ENCODE results near the gene TREH. TPM values are rescaled to one million over a fixed set of nuclear protein-coding genes. Genes with fewer than 3 reads are reported as not detected.

Gene TREH
- total and polyA plus RNA-seq, 2 of the 8 experiments (the other 6 are each of a cell fraction or from before 2014, with no cell fraction given) = 0.03 TPM; not detected in 1

DNA sequence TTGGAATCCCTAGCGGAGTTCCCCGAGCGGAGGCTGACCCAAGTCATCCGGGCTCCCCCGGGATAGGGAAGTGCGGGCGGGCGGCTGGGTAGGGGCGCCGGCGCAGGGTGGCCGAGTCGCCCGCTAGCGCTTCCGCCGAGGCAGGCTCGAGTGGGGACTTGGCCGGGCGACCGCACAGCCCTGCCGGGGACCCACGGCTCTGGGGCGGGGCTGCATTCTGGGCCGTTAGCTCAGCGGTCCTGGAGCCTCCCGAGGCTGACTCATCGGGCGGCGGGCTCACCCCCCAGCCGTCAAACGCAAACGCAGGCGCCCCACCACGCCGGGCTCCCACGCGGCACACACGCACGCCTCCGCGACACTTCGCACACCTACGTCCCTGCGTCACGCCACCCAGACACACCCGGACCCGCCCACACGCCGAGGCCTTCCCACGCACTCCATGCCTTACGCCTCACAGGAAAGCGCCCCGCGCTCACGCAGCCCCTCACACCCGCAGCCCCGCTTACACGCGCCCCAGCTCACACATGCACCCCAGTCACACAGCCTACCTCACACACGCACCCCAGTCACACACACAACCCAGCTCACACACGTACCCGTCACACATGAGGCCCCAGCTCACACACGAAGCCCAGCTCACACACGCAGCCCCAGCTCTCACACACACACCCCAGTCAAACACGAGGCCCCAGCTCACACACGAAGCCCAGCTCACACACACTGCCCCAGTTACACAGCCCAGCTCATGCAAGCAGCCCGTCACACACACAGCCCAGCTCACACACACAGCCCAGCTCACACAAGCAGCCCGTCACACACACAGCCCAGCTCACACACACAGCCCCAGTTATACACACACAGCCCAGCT is 70.9 kb downstream of the TREH start (continued):
- peak; percentile 93 for TF ChIP-seq EZH2 (IDR thresholded peaks at IDR 0.05; ENCODE audit: low read depth, low read length, severe bottlenecking)
- no peak for TF ChIP-seq CTBP2 (IDR thresholded peaks at IDR 0.05; ENCODE audit: borderline replicate concordance, insufficient read depth, insufficient read length, low read length)
- TF ChIP-seq SP1 (IDR thresholded peaks at IDR 0.05; ENCODE audit: low read depth, low read length) = no peak
- TF ChIP-seq TCF12 (IDR thresholded peaks at IDR 0.05; ENCODE audit: low read depth, low read length) = no peak
- no peak for TF ChIP-seq GABPA (IDR thresholded peaks at IDR 0.05; ENCODE audit: borderline replicate concordance, insufficient read depth, low read length)
- TF ChIP-seq HDAC2 (IDR thresholded peaks at IDR 0.05; ENCODE audit: borderline replicate concordance in 1 of 2, low read depth in 2 of 2, low read length in 2 of 2) = no peak
- no peak for TF ChIP-seq HDAC6 (IDR thresholded peaks at IDR 0.05; ENCODE audit: low read depth, low read length)
- no peak for TF ChIP-seq SIRT6 (IDR thresholded peaks at IDR 0.05; ENCODE audit: low read length)
- no peak for TF ChIP-seq MAFK (IDR thresholded peaks at IDR 0.05; ENCODE audit: low read depth, low read length)
- no peak for TF ChIP-seq CHD1 (IDR thresholded peaks at IDR 0.05; ENCODE audit: low read depth, low read length)
- TF ChIP-seq TBP (IDR thresholded peaks at IDR 0.05; ENCODE audit: low read depth, low read length) = no peak
- TF ChIP-seq TAF1 (IDR thresholded peaks at IDR 0.05; ENCODE audit: low read depth, low read length) = no peak
- TF ChIP-seq RBBP5 (IDR thresholded peaks at IDR 0.05; ENCODE audit: borderline replicate concordance, low read depth, low read length) = 0 out of 2 replicates have a peak, but pooled peaks have one; percentile 26
- no peak for TF ChIP-seq CEBPB (IDR thresholded peaks at IDR 0.05; ENCODE audit: low read depth, low read length)
- TF ChIP-seq EGR1 (IDR thresholded peaks at IDR 0.05; ENCODE audit: borderline replicate concordance, low read depth, low read length) = no peak
- TF ChIP-seq BRCA1 (IDR thresholded peaks at IDR 0.05; ENCODE audit: low read depth, low read length) = no peak
